Lower leg skin (tissue), 3 donors: Measurements from ENCODE around the gene CAPS.

ENCODE experiments used
- CTCF ChIP-seq, 3 donors: fragments of 450-650 bp; IDR thresholded peaks; one replicate each; pipeline ENCODE4 v1.5.1; 2016; ENCODE audit warnings: antibody characterized with exemption in 3 of 3, mild to moderate bottlenecking in 3 of 3, moderate library complexity in 2 of 3
- POLR2A ChIP-seq, 2 donors: fragments of 450-650 bp; IDR thresholded peaks; one replicate each; pipeline ENCODE4 v1.6.1; 2016 to 2017; ENCODE audit warnings: antibody characterized with exemption in 2 of 2, mild to moderate bottlenecking in 1 of 2, moderate library complexity in 1 of 2

GRCh38 chr19:5958851-5959122, 44.7 kb downstream of the CAPS start:
- no peak for TF ChIP-seq POLR2A (IDR thresholded peaks at IDR 0.05)
- TF ChIP-seq CTCF (IDR thresholded peaks at IDR 0.05): no peak
